Gastrocnemius medialis (tissue), 4 donors: ENCODE measurements around the gene BEST3.

Experiments
- POLR2A ChIP-seq, 2 donors: fragments of 450-650 bp; IDR thresholded peaks; one replicate each; pipeline ENCODE4 v1.6.1; 2017; ENCODE audit warnings: antibody characterized with exemption in 2 of 2, mild to moderate bottlenecking in 2 of 2, moderate library complexity in 2 of 2
- TF ChIP-seq, protein P1 (sequence below), 5 experiments: fragments of 450-650 bp in 3 of 5; fragments of 200-600 bp in 2 of 5; sonication (generic) in 2 of 5; IDR thresholded peaks in 4 of 5; conservative IDR thresholded peaks in 1 of 5; 1 replicate in 4 of 5; 2 replicates in 1 of 5; pipeline ENCODE4 v1.5.1; 2016 to 2019; ENCODE audit warnings: antibody characterized with exemption in 5 of 5, mild to moderate bottlenecking in 3 of 5, moderate library complexity in 3 of 5

- TF ChIP-seq, protein P1, sequence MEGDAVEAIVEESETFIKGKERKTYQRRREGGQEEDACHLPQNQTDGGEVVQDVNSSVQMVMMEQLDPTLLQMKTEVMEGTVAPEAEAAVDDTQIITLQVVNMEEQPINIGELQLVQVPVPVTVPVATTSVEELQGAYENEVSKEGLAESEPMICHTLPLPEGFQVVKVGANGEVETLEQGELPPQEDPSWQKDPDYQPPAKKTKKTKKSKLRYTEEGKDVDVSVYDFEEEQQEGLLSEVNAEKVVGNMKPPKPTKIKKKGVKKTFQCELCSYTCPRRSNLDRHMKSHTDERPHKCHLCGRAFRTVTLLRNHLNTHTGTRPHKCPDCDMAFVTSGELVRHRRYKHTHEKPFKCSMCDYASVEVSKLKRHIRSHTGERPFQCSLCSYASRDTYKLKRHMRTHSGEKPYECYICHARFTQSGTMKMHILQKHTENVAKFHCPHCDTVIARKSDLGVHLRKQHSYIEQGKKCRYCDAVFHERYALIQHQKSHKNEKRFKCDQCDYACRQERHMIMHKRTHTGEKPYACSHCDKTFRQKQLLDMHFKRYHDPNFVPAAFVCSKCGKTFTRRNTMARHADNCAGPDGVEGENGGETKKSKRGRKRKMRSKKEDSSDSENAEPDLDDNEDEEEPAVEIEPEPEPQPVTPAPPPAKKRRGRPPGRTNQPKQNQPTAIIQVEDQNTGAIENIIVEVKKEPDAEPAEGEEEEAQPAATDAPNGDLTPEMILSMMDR (IDR thresholded peaks at IDR 0.05 in 4 of 5, conservative IDR thresholded peaks at IDR 0.05 in 1 of 5) = no peak
- no peak for TF ChIP-seq POLR2A (IDR thresholded peaks at IDR 0.05)
Measured at GRCh38 chr12:69616025-69616424, 83.1 kb downstream of the BEST3 start.
